OCI-LY1 (cell line): Measurements from ENCODE around the gene UBE2D1.

Experiments used
- H2AFZ ChIP-seq: fragments of 200-600 bp; sonication (generic), shearing (Covaris generic); 2 replicates; pipeline ENCODE4 v1.6.0; 2014; ENCODE audit warnings: antibody characterized with exemption, mild to moderate bottlenecking, low read length
- H3F3A ChIP-seq: fragments of 200-600 bp; sonication (generic), shearing (Covaris generic); 2 replicates; pipeline ENCODE4 v1.6.0; 2014; ENCODE audit warnings: mild to moderate bottlenecking, antibody characterized with exemption, low read length, moderate library complexity; ENCODE audit not compliant: insufficient read depth
- H3K27ac ChIP-seq: fragments of 200-600 bp; sonication (generic); 2 replicates; pipeline ENCODE4 v1.5.1; 2014; ENCODE audit warnings: low read length, mixed run types, mild to moderate bottlenecking, low read depth; ENCODE audit not compliant: poor library complexity, severe bottlenecking
- H3K27me3 ChIP-seq: fragments of 200-600 bp; sonication (generic); 2 replicates; pipeline ENCODE4 v1.6.0; 2014; ENCODE audit warnings: antibody characterized with exemption, mild to moderate bottlenecking, low read length, moderate library complexity; ENCODE audit not compliant: insufficient read depth
- H3K36me3 ChIP-seq: fragments of 200-600 bp; sonication (generic); 2 replicates; pipeline ENCODE4 v1.6.1; 2014; ENCODE audit warnings: mild to moderate bottlenecking, antibody characterized with exemption, low read length, moderate library complexity, mixed read lengths; ENCODE audit not compliant: insufficient read depth
- H3K4me1 ChIP-seq: fragments of 200-600 bp; sonication (generic); 2 replicates; pipeline ENCODE4 v1.5.1; 2014; ENCODE audit warnings: mild to moderate bottlenecking, low read length, moderate library complexity; ENCODE audit not compliant: insufficient read depth, severe bottlenecking
- H3K4me2 ChIP-seq: fragments of 200-600 bp; sonication (generic), shearing (Covaris generic); 2 replicates; pipeline ENCODE4 v1.6.1; 2014; ENCODE audit warnings: low read length
- H3K4me3 ChIP-seq: fragments of 200-600 bp; sonication (generic); 2 replicates; pipeline ENCODE4 v1.5.1; 2014; ENCODE audit warnings: low read length, low read depth, mild to moderate bottlenecking, mixed read lengths; ENCODE audit not compliant: poor library complexity, severe bottlenecking
- H3K79me2 ChIP-seq: fragments of 200-600 bp; shearing (Covaris generic); 2 replicates; pipeline ENCODE4 v1.6.1; 2016; ENCODE audit warnings: mixed run types, low read length, mixed read lengths; ENCODE audit not compliant: insufficient read depth
- H3K9ac ChIP-seq: fragments of 200-600 bp; sonication (generic), shearing (Covaris generic); 2 replicates; pipeline ENCODE4 v1.6.1; 2014; ENCODE audit warnings: mild to moderate bottlenecking, low read length, mixed read lengths
- H3K9me2 ChIP-seq: fragments of 200-600 bp; sonication (generic), shearing (Covaris generic); 2 replicates; pipeline ENCODE4 v1.6.1; 2014; ENCODE audit warnings: low read depth, mild to moderate bottlenecking, low read length, mixed read lengths
- H3K9me3 ChIP-seq: fragments of 200-600 bp; shearing (Covaris generic); 2 replicates; pipeline ENCODE4 v1.6.1; 2014; ENCODE audit warnings: low read length, mixed read lengths
- H4K20me1 ChIP-seq: fragments of 200-600 bp; sonication (generic), shearing (Covaris generic); 2 replicates; pipeline ENCODE4 v1.6.0; 2016; ENCODE audit warnings: mild to moderate bottlenecking, low read length; ENCODE audit not compliant: insufficient read depth
- EZH2 ChIP-seq: fragments of 200-600 bp; sonication (generic), shearing (Covaris generic); IDR thresholded peaks from 2 replicates; pipeline ENCODE4 v1.8.0; 2017; ENCODE audit warnings: borderline replicate concordance, mixed run types, mild to moderate bottlenecking, antibody characterized with exemption, low read length, moderate library complexity, mixed read lengths
- TF ChIP-seq, protein P1 (sequence below): fragments of 200-600 bp; sonication (generic), shearing (Covaris generic); IDR thresholded peaks from 2 replicates; pipeline ENCODE4 v1.5.1; 2017; ENCODE audit warnings: mild to moderate bottlenecking, antibody characterized with exemption, low read length, moderate library complexity, mixed read lengths

Gene UBE2D1

DNA sequence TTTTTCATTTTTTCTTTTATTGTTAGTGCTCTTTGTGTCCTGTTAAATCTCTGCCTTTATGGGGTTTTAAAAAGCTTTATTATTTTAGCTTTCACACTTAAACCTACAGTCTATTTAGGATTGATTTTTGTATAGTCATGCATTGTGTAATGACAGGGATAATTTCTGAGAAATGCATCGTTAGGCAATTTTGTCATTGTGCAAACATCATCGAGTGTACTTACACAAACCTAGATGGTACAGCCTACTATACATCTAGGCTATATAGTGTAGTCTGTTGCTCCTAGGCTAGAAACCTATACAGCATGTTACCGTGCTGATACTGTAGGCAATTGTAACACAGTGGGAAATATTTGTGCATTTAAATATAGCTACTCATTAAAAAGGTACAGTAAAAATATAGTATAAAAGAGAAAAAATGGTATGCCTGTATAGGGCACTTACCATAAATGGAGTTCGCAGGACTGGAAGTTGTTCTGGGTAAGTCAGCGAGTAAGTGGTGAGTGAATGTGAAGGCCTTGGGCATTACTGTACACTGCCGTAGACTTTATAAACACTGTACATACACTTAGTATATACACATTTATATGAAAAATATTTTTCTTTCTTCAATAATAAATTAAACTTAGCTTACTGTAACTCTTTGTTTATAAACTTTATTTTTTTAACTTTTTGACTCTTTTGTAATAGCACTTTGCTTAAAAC is 16.0 kb downstream of the UBE2D1 start:
- H2AFZ ChIP-seq, result no peak overlapping the region
- no peaks in the 10 kb centered on the region for H3F3A ChIP-seq
- TF ChIP-seq, protein P1, sequence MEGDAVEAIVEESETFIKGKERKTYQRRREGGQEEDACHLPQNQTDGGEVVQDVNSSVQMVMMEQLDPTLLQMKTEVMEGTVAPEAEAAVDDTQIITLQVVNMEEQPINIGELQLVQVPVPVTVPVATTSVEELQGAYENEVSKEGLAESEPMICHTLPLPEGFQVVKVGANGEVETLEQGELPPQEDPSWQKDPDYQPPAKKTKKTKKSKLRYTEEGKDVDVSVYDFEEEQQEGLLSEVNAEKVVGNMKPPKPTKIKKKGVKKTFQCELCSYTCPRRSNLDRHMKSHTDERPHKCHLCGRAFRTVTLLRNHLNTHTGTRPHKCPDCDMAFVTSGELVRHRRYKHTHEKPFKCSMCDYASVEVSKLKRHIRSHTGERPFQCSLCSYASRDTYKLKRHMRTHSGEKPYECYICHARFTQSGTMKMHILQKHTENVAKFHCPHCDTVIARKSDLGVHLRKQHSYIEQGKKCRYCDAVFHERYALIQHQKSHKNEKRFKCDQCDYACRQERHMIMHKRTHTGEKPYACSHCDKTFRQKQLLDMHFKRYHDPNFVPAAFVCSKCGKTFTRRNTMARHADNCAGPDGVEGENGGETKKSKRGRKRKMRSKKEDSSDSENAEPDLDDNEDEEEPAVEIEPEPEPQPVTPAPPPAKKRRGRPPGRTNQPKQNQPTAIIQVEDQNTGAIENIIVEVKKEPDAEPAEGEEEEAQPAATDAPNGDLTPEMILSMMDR, result no peak
- TF ChIP-seq EZH2, result no peak
- no peak overlapping the region for H3K4me2 ChIP-seq
- no peaks in the 10 kb centered on the region for H4K20me1 ChIP-seq
- H3K79me2 ChIP-seq, result peaks cover 7% of the 10 kb centered on the region
- H3K9me3 ChIP-seq, result no peaks in the 10 kb centered on the region
- H3K4me3 ChIP-seq, result no peak overlapping the region
- H3K36me3 ChIP-seq, result no peaks in the 10 kb centered on the region
- no peaks in the 10 kb centered on the region for H3K4me1 ChIP-seq
- no peak overlapping the region for H3K9ac ChIP-seq
- H3K27me3 ChIP-seq, result no peaks in the 10 kb centered on the region
- no peaks in the 10 kb centered on the region for H3K9me2 ChIP-seq
- no peak overlapping the region for H3K27ac ChIP-seq

DNA sequence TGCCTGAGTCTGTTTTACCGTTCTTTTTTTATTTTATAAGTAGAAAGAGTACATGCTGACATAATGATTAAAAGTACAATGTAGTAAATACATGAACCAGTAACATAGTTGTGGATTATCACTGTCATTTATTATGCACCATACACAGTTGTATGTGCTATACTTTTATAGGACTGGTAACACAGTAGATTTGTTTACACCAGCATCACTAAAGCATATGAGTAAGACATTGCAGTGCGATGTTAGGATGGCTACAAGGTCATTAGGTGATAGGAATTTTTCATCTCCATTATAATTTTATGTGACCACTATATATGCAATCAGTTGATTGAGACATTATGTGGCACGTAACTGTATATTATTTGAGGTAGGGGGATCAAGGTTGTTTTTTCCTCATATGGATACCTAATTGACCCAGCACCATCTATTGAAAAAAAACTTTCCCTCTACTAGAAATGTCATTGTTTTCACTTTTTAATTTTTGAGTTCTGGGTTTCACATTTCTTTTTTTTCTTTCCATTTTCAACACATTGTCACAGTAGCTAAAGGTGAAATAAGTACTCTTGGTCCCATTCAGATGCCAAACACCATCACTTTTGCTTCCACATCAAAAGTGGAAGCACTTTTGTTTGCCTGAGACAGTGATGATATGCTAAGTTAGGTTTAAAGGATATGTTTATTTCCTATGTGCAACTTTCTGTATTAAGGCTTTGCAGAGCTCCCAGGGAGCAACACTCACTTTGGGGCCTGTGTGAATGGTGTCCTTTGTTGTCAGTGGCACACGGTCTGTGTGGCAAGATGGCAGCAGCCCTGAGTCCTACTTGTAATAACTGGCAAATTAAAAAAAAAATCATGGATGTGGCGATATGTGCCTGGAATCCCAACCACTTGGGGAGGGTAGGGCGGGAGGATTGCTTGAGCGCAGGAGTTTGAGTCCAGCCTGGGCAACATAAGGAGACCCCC is 17.1 kb downstream of the UBE2D1 start:
- H2AFZ ChIP-seq, result no peak overlapping the region
- H3K27me3 ChIP-seq, result no peaks in the 10 kb centered on the region
- no peaks in the 10 kb centered on the region for H3K9me3 ChIP-seq
- no peaks in the 10 kb centered on the region for H3F3A ChIP-seq
- no peak overlapping the region for H3K9ac ChIP-seq
- no peaks in the 10 kb centered on the region for H4K20me1 ChIP-seq
- no peak overlapping the region for H3K4me3 ChIP-seq
- H3K27ac ChIP-seq, result no peak overlapping the region
- no peak overlapping the region for H3K4me2 ChIP-seq
- H3K9me2 ChIP-seq, result no peaks in the 10 kb centered on the region
- no peaks in the 10 kb centered on the region for H3K4me1 ChIP-seq
- TF ChIP-seq, protein P1, result no peak
- no peak for TF ChIP-seq EZH2
- H3K79me2 ChIP-seq, result peaks cover 7% of the 10 kb centered on the region
- H3K36me3 ChIP-seq, result no peaks in the 10 kb centered on the region

DNA sequence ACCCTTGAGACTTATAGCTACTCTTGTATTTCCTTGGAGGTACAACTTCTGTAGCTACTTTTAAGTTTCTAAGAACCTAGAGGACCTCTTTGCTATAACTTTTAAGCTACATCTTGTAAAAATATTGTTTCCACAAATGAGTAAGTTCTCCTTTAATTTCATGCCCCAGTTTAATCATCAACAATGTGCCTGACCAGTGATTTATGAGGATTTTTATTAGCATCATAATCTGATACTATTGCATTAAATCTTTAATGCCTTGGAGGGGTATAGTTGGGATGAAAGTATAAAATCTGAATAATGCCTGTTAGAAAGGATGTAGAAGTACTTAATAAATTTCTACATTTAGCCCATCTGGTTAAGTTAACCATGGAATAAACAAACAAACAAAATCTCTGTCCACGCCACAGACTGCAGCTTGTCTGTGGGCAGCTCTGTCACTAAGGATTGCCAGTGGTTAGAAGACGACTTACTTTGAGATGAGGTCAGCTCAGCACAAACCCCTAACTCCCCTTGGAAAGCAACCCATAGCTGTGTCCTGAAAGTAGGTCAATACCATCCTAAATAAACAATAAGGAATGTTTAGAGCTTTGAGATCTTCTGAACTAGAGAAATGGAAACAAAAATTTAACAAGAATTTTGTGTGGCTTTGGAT is 18.3 kb downstream of the UBE2D1 start:
- Histone ChIP-seq H4K20me1 (no peaks in the 10 kb centered on the region), H2AFZ (no peak overlapping the region), H3K27me3 (no peaks in the 10 kb centered on the region), H3K79me2 (peaks cover 7% of the 10 kb centered on the region), H3K9ac (no peak overlapping the region), H3K4me3 (no peak overlapping the region), H3F3A (no peaks in the 10 kb centered on the region), H3K36me3 (no peaks in the 10 kb centered on the region), H3K4me2 (no peak overlapping the region), H3K4me1 (no peaks in the 10 kb centered on the region), H3K27ac (no peak overlapping the region), H3K9me2 (no peaks in the 10 kb centered on the region), H3K9me3 (no peaks in the 10 kb centered on the region)
- no peak for TF ChIP-seq EZH2
- TF ChIP-seq, protein P1, result no peak
